ENCODE data around the gene BSG.

BSG gene

GRCh38 chr19:540867-541637, 31.3 kb upstream of the BSG start:
- H3K4me3 ChIP-seq (ENCODE audit: control insufficient read depth, low read depth, low read length), result no peak overlapping the region
- no peak for DNase-seq (ENCODE audit: low read depth)
- TF ChIP-seq CTCF (conservative IDR thresholded peaks at IDR 0.05; ENCODE audit: control insufficient read depth, insufficient read depth, low read depth, low read length), result no peak

- no peak overlapping the region for H3K4me3 ChIP-seq (ENCODE audit: control insufficient read depth, low read depth, low read length)
- DNase-seq (ENCODE audit: low read depth), result no peak
- no peak for TF ChIP-seq CTCF (conservative IDR thresholded peaks at IDR 0.05; ENCODE audit: control insufficient read depth, insufficient read depth, low read depth, low read length)
Observed at GRCh38 chr19:541699-542098, 30.7 kb upstream of the BSG start.

- no peak for DNase-seq (ENCODE audit: low read depth)
- H3K4me3 ChIP-seq (ENCODE audit: control insufficient read depth, low read depth, low read length), result no peak overlapping the region
- TF ChIP-seq CTCF (conservative IDR thresholded peaks at IDR 0.05; ENCODE audit: control insufficient read depth, insufficient read depth, low read depth, low read length), result no peak
Observed at GRCh38 chr19:542173-542866, 30.1 kb upstream of the BSG start.

- no peak within 1 kb of the TSS for H3K4me3 ChIP-seq (ENCODE audit: control insufficient read depth, low read depth, low read length)
- no peak for TF ChIP-seq CTCF (conservative IDR thresholded peaks at IDR 0.05; ENCODE audit: control insufficient read depth, insufficient read depth, low read depth, low read length)
- DNase-seq (ENCODE audit: low read depth), result no peak
Observed at GRCh38 chr19:543910-544608, 28.3 kb upstream of the BSG start, which contains the start of gene GZMM. GZMM (plus strand) TSS chr19:544053; CDS start chr19:544072, 19 bp downstream.

GRCh38 chr19:547117-547516, 25.3 kb upstream of the BSG start:
- H3K4me3 ChIP-seq (ENCODE audit: control insufficient read depth, low read depth, low read length), result no peak overlapping the region
- no peak for TF ChIP-seq CTCF (conservative IDR thresholded peaks at IDR 0.05; ENCODE audit: control insufficient read depth, insufficient read depth, low read depth, low read length)
- no peak for DNase-seq (ENCODE audit: low read depth)

- H3K4me3 ChIP-seq (ENCODE audit: control insufficient read depth, low read depth, low read length), result no peak overlapping the region
- DNase-seq (ENCODE audit: low read depth), result no peak
- no peak for TF ChIP-seq CTCF (conservative IDR thresholded peaks at IDR 0.05; ENCODE audit: control insufficient read depth, insufficient read depth, low read depth, low read length)
Observed at GRCh38 chr19:547836-548720, 24.3 kb upstream of the BSG start.
